Inflammatory macrophage (primary cell): ENCODE measurements around the gene ZNF101.

Experiments used
- DNase-seq, 2 donors: peaks; one replicate each; pipeline ENCODE4 v3.0.0-alpha.2; 2020 to 2022

The ZNF101 gene

DNA sequence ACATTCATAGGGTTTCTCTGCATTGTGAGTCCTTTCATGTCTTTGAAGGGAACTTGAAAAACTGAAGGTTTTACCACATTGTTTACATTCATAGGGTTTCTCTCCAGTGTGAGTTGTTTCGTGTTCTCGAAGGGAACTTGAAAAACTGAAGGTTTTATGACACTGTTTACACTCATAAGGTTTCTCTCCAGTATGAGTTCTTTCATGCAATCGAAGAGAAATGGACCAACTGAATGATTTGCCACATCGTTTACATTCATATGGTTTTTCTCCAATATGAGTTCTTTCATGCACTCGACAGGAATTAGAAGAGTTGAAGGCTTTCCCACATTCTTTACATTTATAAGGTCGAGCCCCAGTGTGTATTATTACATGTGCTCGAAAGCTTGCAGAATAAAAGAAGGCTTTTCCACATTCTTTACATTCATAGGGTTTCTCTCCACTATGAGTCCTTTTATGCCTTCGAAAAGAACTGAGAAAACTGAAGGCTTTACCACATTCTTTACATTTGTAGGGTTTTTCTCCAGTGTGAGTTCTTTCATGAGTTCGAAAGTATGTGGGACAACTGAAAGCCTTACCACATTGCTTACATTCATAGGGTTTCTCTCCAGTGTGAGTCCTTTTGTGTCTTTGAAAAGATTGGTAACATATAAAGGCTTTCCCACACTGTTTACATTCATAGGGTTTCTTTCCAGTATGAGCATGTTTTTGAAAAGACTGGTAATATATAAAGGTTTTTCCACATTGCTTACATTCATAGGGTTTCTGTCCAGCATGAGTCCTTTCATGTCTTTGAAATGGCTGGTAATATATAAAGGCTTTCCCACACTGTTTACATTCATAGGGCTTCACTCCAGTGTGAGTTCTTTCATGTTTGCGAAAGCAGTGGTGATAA lies 43.5 kb downstream of the ZNF101 start:
- DNase-seq, result no peak

DNA sequence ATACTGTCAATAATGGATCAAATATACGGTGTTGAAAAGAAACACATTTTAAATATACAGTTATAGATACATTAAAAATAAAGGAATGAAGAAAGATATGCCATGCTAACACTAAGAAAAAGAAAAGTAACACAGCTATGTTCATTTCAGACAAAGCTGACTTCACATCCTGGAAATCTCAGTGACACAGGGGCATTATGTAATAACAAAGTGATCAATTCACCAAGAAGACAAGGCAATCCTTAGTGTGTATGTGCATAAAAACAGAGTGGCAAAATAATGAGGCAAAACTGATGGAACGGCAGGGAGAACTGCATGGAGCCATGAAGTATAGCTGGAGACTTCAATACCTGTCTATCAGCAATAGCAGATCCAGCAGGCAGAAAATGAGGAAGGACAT lies 51.2 kb downstream of the ZNF101 start:
- DNase-seq, result no peak

DNA sequence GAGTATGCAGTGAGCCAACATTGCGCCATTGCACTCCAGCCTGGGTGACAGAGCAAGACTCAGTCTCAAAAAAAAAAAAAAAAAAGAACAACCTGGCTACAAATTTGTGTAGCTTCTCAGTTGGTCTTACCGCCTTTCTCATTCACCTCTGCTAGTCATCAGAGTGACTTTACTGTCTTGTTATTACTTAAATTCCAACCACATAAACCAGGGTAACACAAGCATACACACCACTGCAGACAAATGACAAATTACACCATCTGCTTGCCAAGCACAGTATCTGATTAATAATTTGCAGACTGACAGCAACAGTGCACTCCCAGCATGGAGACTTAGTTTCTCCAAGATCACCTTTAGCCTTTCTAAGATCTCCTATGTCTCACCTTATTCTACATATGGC lies 53.3 kb downstream of the ZNF101 start:
- no peak for DNase-seq

DNA sequence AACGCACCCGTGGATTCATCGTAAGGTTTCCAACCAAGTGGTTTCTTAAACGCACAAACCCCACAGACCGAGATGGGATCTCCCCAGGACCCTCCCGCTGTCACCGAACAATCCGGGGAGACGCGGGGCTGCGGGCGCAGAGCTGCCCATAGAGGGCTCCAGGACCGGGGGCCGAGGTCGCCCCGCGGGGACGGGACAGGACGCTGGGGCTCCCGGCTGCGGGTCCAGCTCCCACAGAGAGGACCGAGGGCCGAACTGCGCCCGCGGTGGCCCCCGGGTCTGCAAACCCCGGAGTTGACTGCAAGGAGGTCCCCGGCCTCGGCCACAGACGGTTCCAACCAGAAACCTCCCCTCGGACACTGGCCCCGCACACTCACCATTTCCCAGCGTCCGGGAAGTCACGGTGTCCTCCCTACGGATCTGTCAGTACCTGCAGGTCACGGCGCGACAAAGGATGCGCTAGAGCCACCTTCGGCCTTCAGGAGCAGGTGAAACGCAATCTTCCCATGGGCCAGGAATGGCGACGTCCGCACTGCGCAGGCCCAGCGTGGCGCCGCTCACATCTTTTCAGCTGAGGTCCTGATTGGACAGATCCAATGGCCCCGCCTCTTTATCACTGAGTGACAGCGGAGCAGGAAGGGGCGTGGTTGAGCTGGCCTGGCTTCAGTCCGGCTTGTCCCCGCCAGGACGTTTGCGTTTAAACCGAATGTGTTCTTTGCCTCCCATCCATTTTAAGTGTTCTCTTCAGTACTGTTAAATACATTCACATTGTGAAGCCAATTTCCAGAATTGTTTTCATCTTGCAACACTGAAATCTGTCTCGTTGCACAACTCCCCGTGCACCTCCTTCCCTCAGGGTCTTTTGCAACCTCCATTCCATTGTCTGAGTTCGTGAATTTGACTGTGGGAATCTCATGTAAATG lies 64.2 kb downstream of the ZNF101 start, which contains the start of gene ZNF14:
ZNF14 (minus strand) TSS at position 534 of the 923 bp plus-strand sequence; CDS start at position 380, 154 bp downstream.
- peak; percentile 93 to 95 for DNase-seq
